Airway epithelial cell (primary cell): ENCODE data around the gene LARGE1. TPM values are rescaled to one million over a fixed set of nuclear protein-coding genes. Genes with fewer than 3 reads are reported as not detected.

Experiments
- total RNA-seq: library from RNA; depleted of rRNA; stranded (reverse); fragments of >200 nt; gene quantifications from 2 replicates; pipeline ENCODE4 v1.2.3, GENCODE V29; 2015

The LARGE1 gene
- 2.5 and 3.5 TPM in 2 replicates for total RNA-seq

DNA sequence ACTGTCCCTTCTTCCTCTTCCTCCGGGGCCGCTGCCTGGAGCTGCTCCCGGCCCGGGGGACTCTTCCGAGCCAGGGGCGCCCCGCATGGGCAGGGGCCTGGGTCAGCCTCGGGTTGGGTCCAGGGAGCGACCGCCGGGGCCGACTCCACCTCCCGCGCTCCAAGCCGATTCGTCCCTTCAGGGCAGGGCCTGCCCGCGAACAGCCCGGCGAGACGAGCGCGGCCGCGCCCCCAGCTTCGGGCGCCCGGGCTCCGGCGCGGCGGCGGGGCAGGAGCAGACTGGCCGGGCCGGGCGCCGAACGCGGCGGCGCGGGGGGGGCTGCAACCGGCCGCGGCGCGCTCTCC, at the start of gene LARGE1:
LARGE1 (minus strand) TSS at position 280 of the 344 bp plus-strand sequence.

